A673 (cell line): Measurements from ENCODE around the gene SNAP25.

Experiments
- CTCF ChIP-seq: fragments of 300-800, 200-600 bp; sonication (generic); conservative IDR thresholded peaks from 2 replicates; pipeline ENCODE4 v1.5.1; 2017; ENCODE audit warnings: low read depth, mild to moderate bottlenecking, antibody characterized with exemption, low read length, moderate library complexity, mixed read lengths
- EZH2 ChIP-seq: fragments of 200-600 bp; sonication (generic); IDR thresholded peaks from 2 replicates; pipeline ENCODE4 v1.6.1; 2017; ENCODE audit warnings: borderline replicate concordance, low read depth, mild to moderate bottlenecking, mixed read lengths, antibody characterized with exemption, low read length; ENCODE audit not compliant: poor library complexity, severe bottlenecking

- TF ChIP-seq EZH2, result no peak
- TF ChIP-seq CTCF, result no peak
Measured at GRCh38 chr20:10315138-10315537, 96.5 kb downstream of the SNAP25 start.
